Left lung (tissue), 10 donors: Measurements from ENCODE around the gene SLC9A9. TPM values are rescaled to one million over a fixed set of nuclear protein-coding genes. Genes with fewer than 3 reads are reported as not detected.

Experiments
- ATAC-seq: fragments of 200-7000 bp; cut with Tn5 transposase; one replicate; pipeline ENCODE4 v1.9.1; 2020; ENCODE audit warnings: moderate library complexity
- DNase-seq, 4 donors: peaks; one replicate each; pipeline ENCODE4 v3.0.0-alpha.2; 2013 to 2020
- H3K27ac ChIP-seq, 2 donors: fragments of 200-600 bp; sonication (generic) in 1 of 2; one replicate each; pipeline versions ENCODE4 v1.5.0 to v1.8.0; 2020 to 2021
- H3K27me3 ChIP-seq, 2 donors: fragments of 200-600 bp; sonication (generic) in 1 of 2; one replicate each; pipeline versions ENCODE4 v1.5.0 to v1.8.0; 2020 to 2021
- H3K36me3 ChIP-seq, 2 donors: fragments of 200-600 bp; sonication (generic) in 1 of 2; one replicate each; pipeline versions ENCODE4 v1.5.0 to v1.8.0; 2020 to 2021
- H3K4me1 ChIP-seq, 2 donors: fragments of 200-600 bp; one replicate each; pipeline ENCODE4 v1.8.0; 2021
- H3K4me3 ChIP-seq, 2 donors: fragments of 200-600 bp; sonication (generic) in 1 of 2; one replicate each; pipeline versions ENCODE4 v1.5.0 to v1.8.0; 2020 to 2021; ENCODE audit warnings: mild to moderate bottlenecking in 1 of 2
- H3K9me3 ChIP-seq, 2 donors: fragments of 200-600 bp; sonication (generic) in 1 of 2; one replicate each; pipeline versions ENCODE4 v1.5.0 to v1.8.0; 2020 to 2021
- CTCF ChIP-seq, 2 donors: fragments of 200-600 bp; sonication (generic) in 1 of 2; IDR thresholded peaks; one replicate each; pipeline versions ENCODE4 v1.5.0 to v1.8.0; 2021; ENCODE audit warnings: antibody characterized with exemption in 2 of 2
- intact Hi-C, 2 donors: fragments of 100-400 bp; cut with DNase I; formaldehyde crosslinking; loops; one replicate each; pipeline versions ENCODE4 v1.11.2 to v1.14.2; 2022
- polyA plus RNA-seq, 6 donors: library from polyadenylated mRNA; unstranded; fragments of 120-200 nt; gene quantifications; one replicate each; pipeline ENCODE4 v1.2.1, GENCODE V29; 2013; ENCODE audit not compliant: insufficient read length in 6 of 6
- total RNA-seq, 2 donors: library from RNA; stranded (reverse); fragmentation: NEBNext Ultra II Directional; extraction: Animal tissue kit (Norgen Biotek cat#: 25700); gene quantifications; one replicate each; pipeline ENCODE4 v1.2.1, GENCODE V29; 2021
- donor health status: DM: no; HTN: yes; CAD: no.
- donor health status: DM: no; HTN: no; CAD: no.

Gene SLC9A9
- total and polyA plus RNA-seq, 8 donors: 13.9 to 19.6 (median 16.8) TPM

- Histone ChIP-seq H3K4me1 (peaks cover 0 to 2% of the 10 kb centered on the region in 2 donors), H3K27ac (no peak overlapping the region), H3K4me3 (no peak overlapping the region), H3K27me3 (no peaks in the 10 kb centered on the region), H3K9me3 (no peaks in the 10 kb centered on the region), H3K36me3 (no peaks in the 10 kb centered on the region)
- ATAC-seq (no peak), DNase-seq (no peak)
- intact Hi-C loops: no loop called here
- TF ChIP-seq CTCF (IDR thresholded peaks at IDR 0.05): no peak
Measured at GRCh38 chr3:143343944-143344343, 504.3 kb downstream of the SLC9A9 start.

GRCh38 chr3:143343031-143343430 lies 505.2 kb downstream of the SLC9A9 start:
- DNase-seq: no peak
- Histone ChIP-seq H3K4me1 (no peaks in the 10 kb centered on the region), H3K4me3 (no peak overlapping the region), H3K36me3 (no peaks in the 10 kb centered on the region), H3K27ac (no peak overlapping the region), H3K27me3 (no peaks in the 10 kb centered on the region), H3K9me3 (no peaks in the 10 kb centered on the region)
- no peak for ATAC-seq
- intact Hi-C loops: no loop called here
- no peak for TF ChIP-seq CTCF (IDR thresholded peaks at IDR 0.05)

- TF ChIP-seq CTCF (IDR thresholded peaks at IDR 0.05): no peak
- Histone ChIP-seq H3K27ac (no peak overlapping the region), H3K4me3 (no peak overlapping the region), H3K36me3 (no peaks in the 10 kb centered on the region), H3K4me1 (no peaks in the 10 kb centered on the region), H3K9me3 (peaks cover 0 to 4% of the 10 kb centered on the region in 2 donors), H3K27me3 (no peaks in the 10 kb centered on the region)
- intact Hi-C loops: no loop called here
- ATAC-seq (no peak), DNase-seq (no peak)
Measured at GRCh38 chr3:143339451-143339850, 508.8 kb downstream of the SLC9A9 start.

- intact Hi-C loops: no loop called here
- no peaks in the 10 kb centered on the region for H3K36me3 ChIP-seq
- H3K4me1 ChIP-seq: no peaks in the 10 kb centered on the region
- no peak overlapping the region for H3K4me3 ChIP-seq
- H3K27me3 ChIP-seq: no peaks in the 10 kb centered on the region
- peaks cover 0 to 4% of the 10 kb centered on the region in 2 donors for H3K9me3 ChIP-seq
- no peak overlapping the region for H3K27ac ChIP-seq
- DNase-seq: no peak
- TF ChIP-seq CTCF (IDR thresholded peaks at IDR 0.05): no peak
- ATAC-seq: no peak
Measured at GRCh38 chr3:143337387-143337786, 510.9 kb downstream of the SLC9A9 start.

GRCh38 chr3:143334231-143334630 lies 514.0 kb downstream of the SLC9A9 start:
- peaks cover 0 to 4% of the 10 kb centered on the region in 2 donors for H3K9me3 ChIP-seq
- TF ChIP-seq CTCF (IDR thresholded peaks at IDR 0.05): no peak
- no peak overlapping the region for H3K27ac ChIP-seq
- no peaks in the 10 kb centered on the region for H3K4me1 ChIP-seq
- H3K4me3 ChIP-seq: no peak overlapping the region
- DNase-seq: no peak
- no peaks in the 10 kb centered on the region for H3K36me3 ChIP-seq
- H3K27me3 ChIP-seq: no peaks in the 10 kb centered on the region
- intact Hi-C loops: no loop called here
- ATAC-seq: no peak
